T-helper 17 cell (primary cell): ENCODE measurements around the gene SEC14L2. TPM values are rescaled to one million over a fixed set of nuclear protein-coding genes. Genes with fewer than 3 reads are reported as not detected.
"Not testable (repeated sequence)": the region's sequence is repeated elsewhere in the genome, so short reads cannot be mapped to it uniquely, and the experiment has no call there.

ENCODE experiments used
- ATAC-seq: fragments of 150-1000 bp; cut with Tn5 transposase; 2 replicates; pipeline ENCODE4 v1.10.0; 2021; ENCODE audit warnings: mild to moderate bottlenecking, moderate library complexity
- DNase-seq, 3 donors: peaks; one replicate each; pipeline versions ENCODE4 v3.0.0 to v3.0.0-alpha.2; 2020 to 2021
- H3K9me3 ChIP-seq: one replicate; pipeline ENCODE4 v1.7.0; 2013; ENCODE audit warnings: low read length, mild to moderate bottlenecking; ENCODE audit not compliant: control insufficient read depth, poor library complexity, severe bottlenecking
- H3K27ac Mint-ChIP-seq: one replicate; pipeline ENCODE4 v1.8.0; 2022; ENCODE audit warnings: mild to moderate bottlenecking, moderate library complexity, mixed read lengths
- H3K27me3 Mint-ChIP-seq: one replicate; pipeline ENCODE4 v1.8.0; 2022; ENCODE audit warnings: mixed read lengths
- H3K36me3 Mint-ChIP-seq: one replicate; pipeline ENCODE4 v1.8.0; 2022; ENCODE audit warnings: low read depth, mixed read lengths
- H3K4me1 Mint-ChIP-seq: one replicate; pipeline ENCODE4 v1.8.0; 2022; ENCODE audit warnings: mild to moderate bottlenecking, mixed read lengths
- H3K4me3 Mint-ChIP-seq: one replicate; pipeline ENCODE4 v1.8.0; 2022; ENCODE audit warnings: mild to moderate bottlenecking, moderate library complexity, mixed read lengths
- total RNA-seq, 4 donors: library from RNA in 2 of 4; stranded (reverse) in 2 of 4; gene quantifications; one replicate each; pipeline ENCODE4 v1.2.3 and lab custom pipeline; 2022 to 2026

Gene SEC14L2
- total RNA-seq, 2 donors from 2014 or later: 37.2 to 62.6 TPM

DNA sequence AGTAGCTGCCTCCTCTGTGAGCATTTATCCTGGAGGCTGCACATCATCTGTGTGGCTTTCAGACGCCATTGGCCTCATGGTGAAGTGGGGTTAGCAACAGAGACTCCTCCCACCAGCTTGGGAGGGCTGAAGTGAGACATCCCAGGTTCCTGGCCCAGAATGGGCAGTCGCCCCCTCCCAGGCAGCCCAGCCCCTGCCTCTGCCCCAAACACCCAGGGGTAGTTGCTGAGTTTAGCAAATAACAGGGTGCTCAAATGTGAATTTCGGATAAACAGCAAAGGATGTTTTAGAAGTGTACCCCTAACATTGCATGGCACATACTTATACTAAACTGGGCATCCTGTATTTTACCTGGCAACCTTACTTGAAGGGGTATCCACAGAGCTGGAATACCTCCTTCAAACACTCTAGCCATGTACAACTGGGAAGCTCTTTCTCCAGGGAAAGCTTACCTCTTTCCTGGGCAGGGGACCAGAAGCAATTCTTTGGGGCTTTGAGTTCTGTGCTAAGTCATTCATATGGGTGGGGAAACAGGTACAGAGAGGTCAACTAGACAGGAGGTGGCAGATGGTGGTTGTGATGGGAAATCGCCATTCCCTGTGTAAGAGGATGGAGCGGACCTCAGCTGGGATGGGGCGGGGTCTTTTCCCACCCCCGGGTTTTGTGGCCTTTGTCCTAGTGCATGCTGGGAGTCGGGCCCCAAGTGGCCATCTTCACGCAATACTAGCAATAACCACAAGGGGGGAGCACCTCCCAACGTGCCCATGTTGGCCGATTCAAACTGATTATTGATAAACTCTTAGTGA is 48.0 kb downstream of the SEC14L2 start:
- ATAC-seq (peak; percentile 56), DNase-seq (peak in 2 of 3 donors; percentile 29 to 43)
- no peak overlapping the region for H3K27ac Mint-ChIP-seq
- no peak overlapping the region for H3K4me3 Mint-ChIP-seq
- peaks cover 13% of the 10 kb centered on the region for H3K4me1 Mint-ChIP-seq
- H3K36me3 Mint-ChIP-seq: peaks cover 8% of the 10 kb centered on the region
- peaks cover 88% of the 10 kb centered on the region for H3K27me3 Mint-ChIP-seq
- peaks cover 6% of the 10 kb centered on the region for H3K9me3 ChIP-seq

DNA sequence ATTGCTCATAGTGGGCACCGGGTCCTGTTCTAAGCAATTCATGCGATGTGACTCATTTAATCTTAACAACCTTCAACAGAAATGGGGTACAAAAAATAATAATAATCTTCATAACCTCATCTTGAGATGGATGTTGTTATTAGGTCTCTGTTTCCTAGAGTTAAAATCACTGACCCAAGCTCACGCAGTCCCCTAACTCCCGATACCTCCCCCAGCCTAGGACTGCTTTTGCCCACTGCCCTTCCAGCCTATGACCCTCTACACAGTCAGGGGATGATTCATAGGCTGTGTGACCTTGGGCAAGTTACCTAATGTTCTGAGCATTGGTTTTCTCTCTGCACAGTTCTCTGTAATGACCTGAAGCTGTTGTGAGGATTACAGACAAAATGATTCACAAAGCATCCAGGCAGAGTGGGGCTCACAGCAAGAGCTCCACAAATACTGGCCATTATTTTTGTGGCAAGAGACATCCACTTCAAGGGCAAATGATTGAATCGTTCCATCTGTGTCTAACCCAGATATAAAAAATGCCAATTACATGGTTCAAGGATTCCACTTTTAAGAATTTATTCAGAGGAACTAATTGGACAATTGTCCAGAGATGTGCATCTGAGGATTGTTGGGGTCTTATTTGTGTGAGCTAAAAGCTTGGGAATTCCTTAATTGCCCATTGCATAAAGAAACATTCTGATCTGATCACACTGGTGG is 48.8 kb downstream of the SEC14L2 start:
- Mint-ChIP-seq H3K27me3 (peaks cover 84% of the 10 kb centered on the region), H3K36me3 (peaks cover 8% of the 10 kb centered on the region), H3K27ac (no peak overlapping the region), H3K4me1 (peaks cover 11% of the 10 kb centered on the region), H3K4me3 (no peak overlapping the region)
- no peak for ATAC-seq
- no peak for DNase-seq
- peaks cover 6% of the 10 kb centered on the region for H3K9me3 ChIP-seq

DNA sequence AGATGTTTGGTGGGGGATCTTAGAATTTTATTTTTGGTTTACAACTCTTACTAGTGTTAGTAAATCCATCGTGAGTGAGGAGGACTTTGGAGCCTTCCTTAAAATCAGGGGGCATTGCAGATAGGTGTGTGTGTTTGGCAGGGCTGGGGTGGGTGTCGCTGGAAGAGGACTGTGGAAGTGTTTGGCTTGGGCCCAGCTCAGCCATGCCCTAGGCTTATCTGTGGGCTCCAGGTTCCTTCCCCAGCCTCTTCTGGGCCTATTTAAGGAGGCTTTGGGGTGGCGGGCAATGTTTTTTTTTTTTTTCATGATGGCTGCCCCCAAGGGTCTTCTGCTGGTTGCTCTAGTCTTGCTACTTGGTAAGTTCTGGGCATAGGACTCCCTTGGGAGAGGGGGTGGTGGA is 50.8 kb downstream of the SEC14L2 start:
- Mint-ChIP-seq H3K4me3 (no peak overlapping the region), H3K36me3 (peaks cover 6% of the 10 kb centered on the region), H3K4me1 (peaks cover 7% of the 10 kb centered on the region), H3K27ac (no peak overlapping the region), H3K27me3 (peaks cover 78% of the 10 kb centered on the region)
- ATAC-seq: no peak
- peaks cover 3% of the 10 kb centered on the region for H3K9me3 ChIP-seq
- DNase-seq: no peak

DNA sequence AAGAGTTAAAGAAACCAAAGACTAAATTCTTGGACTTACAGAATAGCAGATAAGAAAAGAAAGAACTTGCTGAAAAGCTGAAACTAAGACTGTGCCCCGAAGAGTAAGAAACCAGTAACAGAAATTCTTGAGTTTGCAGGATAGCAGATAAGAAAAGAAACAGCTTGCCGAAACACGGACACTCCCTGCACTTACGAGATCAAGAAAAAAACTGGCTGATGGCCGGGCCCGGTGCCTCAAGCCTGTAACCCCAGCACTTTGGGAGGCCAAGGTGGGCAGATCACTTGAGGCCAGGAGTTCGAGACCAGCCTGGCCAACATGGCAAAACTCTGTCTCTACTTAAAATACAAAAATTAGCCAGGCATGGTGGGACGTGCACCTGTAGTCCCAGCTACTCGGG is 54.7 kb downstream of the SEC14L2 start:
- H3K4me3 Mint-ChIP-seq, H3K27ac Mint-ChIP-seq, H3K9me3 ChIP-seq, ATAC-seq, H3K4me1 Mint-ChIP-seq, H3K36me3 Mint-ChIP-seq, DNase-seq: not testable (repeated sequence)
- peaks cover 54% of the 10 kb centered on the region for H3K27me3 Mint-ChIP-seq

DNA sequence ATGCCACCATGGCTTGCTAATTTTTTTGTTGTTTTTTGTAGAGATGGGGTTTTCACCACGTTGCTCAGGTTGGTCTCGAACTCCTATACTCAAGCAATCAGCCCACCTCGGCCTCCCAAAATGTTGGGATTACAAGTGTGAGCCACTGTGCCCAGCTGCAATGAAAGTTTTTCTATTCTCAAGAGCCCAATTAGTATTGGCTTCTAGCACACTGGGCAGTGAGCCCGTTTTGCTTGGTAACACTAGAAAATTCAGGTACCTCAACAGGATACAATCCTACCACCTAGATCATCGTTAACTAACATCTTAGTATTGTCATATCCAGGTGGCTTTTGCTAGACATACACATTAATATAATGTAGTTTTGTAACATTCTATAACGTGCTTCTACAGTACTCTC is 56.0 kb downstream of the SEC14L2 start:
- DNase-seq (no peak), ATAC-seq (no peak)
- H3K9me3 ChIP-seq: no peaks in the 10 kb centered on the region
- H3K36me3 Mint-ChIP-seq: peaks cover 5% of the 10 kb centered on the region
- H3K4me1 Mint-ChIP-seq: no peaks in the 10 kb centered on the region
- H3K27ac Mint-ChIP-seq: no peak overlapping the region
- H3K27me3 Mint-ChIP-seq: peaks cover 54% of the 10 kb centered on the region
- H3K4me3 Mint-ChIP-seq: no peak overlapping the region

DNA sequence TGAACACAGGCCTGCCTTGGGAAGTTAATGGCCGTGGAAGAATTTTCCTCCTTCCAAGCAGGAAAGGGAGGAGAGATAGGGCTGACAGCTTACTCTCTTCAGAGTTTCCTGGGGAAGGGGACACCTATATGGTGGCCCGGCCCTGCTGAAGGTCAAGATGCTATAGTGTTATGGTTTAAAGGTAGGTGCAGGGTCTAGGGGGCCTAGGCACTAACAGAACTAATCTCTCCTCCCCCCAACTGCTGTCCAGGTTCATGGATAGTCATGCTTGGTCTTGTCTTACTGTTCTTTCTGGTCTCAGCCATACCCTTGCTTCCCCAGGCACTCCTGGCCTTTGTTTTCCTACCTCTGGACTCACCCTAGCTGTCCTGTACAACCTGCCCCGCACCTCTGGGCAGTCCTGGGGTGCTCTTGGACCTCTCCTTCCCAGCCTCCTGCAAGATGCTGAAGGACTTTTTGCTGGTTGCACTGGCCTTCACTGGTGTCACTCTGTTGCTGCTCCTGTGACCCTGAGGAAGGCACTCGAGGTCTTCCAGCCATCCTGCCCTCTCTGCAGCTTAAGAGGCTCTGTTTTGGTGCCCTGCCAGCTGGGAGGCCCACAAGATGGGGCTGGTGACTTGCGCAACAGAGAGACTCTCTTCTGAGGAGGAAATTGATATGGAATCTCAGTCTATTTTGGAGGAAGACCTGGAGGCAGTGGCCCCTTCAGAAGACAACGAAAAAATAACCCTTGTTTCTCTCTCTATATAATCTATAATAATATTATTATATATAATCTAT is 57.1 kb downstream of the SEC14L2 start:
- Mint-ChIP-seq H3K4me1 (no peaks in the 10 kb centered on the region), H3K36me3 (peaks cover 5% of the 10 kb centered on the region), H3K27ac (no peak overlapping the region), H3K4me3 (no peak overlapping the region), H3K27me3 (peaks cover 45% of the 10 kb centered on the region)
- H3K9me3 ChIP-seq: no peaks in the 10 kb centered on the region
- DNase-seq: no peak
- no peak for ATAC-seq

DNA sequence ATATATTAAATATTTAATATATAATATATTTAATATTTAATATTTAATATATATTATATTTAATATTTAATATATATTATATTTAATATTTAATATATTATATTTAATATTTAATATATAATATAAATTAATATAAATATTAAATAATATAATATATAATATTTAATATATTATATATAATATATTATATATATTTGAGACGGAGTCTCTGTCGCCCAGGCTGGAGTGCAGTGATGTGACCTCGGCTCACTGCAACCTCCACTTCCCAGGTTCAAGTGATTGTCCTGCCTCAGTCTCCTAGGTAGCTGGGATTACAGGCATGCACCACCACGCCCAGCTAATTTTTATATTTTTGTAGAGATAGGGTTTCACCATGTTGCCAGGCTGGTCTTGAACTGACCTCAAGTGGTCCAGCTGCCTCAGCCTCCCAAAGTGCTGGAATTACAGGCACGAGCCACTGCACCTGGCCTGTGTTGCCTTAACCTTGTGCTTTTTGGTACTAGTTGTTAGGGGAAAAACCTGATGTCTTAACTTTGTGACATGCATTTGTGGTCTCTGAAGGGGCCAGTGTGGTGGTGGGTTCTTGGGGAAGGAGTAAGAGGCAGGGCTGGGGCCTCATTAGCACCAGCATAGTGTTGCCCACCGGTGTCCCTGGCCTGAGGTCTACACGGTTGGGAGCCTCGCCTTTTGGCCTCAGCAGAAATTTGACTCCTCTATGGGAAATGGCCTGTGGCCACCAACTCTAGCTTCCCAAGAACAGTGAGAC is 58.4 kb downstream of the SEC14L2 start:
- DNase-seq: no peak
- no peaks in the 10 kb centered on the region for H3K9me3 ChIP-seq
- peaks cover 54% of the 10 kb centered on the region for H3K27me3 Mint-ChIP-seq
- no peak overlapping the region for H3K4me3 Mint-ChIP-seq
- no peak overlapping the region for H3K27ac Mint-ChIP-seq
- peaks cover 5% of the 10 kb centered on the region for H3K36me3 Mint-ChIP-seq
- ATAC-seq: no peak
- no peaks in the 10 kb centered on the region for H3K4me1 Mint-ChIP-seq

DNA sequence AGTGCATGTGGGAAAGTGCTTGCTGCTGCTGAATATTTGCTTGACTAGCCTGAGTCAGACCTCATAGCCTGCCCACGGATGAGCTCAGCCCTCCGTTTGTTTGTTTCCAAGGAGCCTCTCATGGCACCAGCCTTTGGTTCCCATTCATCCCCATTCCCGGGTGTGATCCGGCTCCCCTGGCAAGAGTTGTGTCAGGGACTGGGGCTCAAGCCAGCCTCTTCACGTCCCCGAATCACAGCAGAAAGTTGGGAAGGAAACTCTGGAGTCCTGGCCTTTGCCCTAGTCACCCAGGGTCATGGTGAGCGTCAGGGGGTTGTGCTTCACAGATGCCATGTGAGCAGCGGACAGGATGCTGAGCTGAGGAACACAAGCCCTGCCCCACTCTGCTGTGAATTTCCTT is 61.2 kb downstream of the SEC14L2 start:
- peaks cover 5% of the 10 kb centered on the region for H3K36me3 Mint-ChIP-seq
- no peaks in the 10 kb centered on the region for H3K9me3 ChIP-seq
- H3K4me1 Mint-ChIP-seq: no peaks in the 10 kb centered on the region
- no peak overlapping the region for H3K4me3 Mint-ChIP-seq
- no peak for DNase-seq
- no peak overlapping the region for H3K27ac Mint-ChIP-seq
- ATAC-seq: no peak
- H3K27me3 Mint-ChIP-seq: peaks cover 44% of the 10 kb centered on the region

DNA sequence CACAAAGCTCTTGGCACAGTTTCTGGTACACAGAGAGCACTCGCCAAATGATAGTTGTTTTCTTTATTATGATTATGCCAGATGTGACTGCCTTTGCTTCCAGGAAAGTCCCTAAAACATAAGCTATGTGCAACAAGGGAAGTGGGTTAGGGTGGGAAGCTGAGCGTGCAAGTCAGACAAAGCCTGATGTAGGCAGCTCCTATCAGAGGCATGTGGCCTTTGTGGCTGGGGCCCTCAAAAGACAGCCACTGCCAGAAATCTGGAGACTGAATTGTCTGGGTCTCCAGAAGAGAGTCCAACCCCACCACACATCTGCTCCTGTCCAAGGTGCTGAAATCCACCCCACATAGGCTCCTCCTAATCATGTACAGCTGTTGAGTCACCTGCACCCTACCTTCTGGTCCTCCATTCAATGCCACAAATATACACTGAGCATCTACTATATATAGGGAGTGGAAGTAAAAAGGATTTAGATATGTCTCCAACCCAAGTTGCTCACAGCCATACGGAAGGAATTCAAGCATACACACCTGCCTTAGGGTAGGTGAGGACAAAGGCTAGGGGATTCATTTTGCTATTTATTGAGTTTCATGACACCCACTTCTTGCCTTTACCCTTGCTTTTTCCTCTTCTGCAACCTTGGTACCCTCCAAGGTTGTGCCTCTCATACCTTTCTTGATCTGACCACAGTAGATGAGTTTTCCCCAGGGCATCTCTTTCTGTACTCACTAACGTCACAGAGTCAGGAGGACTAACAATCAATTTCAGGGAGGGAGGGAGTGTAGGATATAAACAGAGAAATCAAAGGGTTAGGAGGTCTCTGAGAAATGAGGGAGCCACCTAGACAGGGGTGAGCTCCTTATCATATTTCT is 62.6 kb downstream of the SEC14L2 start:
- ATAC-seq (peak; percentile 81), DNase-seq (no peak)
- Mint-ChIP-seq H3K4me1 (no peaks in the 10 kb centered on the region), H3K27ac (no peak overlapping the region), H3K4me3 (no peak overlapping the region), H3K36me3 (peaks cover 5% of the 10 kb centered on the region), H3K27me3 (peaks cover 38% of the 10 kb centered on the region)
- no peaks in the 10 kb centered on the region for H3K9me3 ChIP-seq

DNA sequence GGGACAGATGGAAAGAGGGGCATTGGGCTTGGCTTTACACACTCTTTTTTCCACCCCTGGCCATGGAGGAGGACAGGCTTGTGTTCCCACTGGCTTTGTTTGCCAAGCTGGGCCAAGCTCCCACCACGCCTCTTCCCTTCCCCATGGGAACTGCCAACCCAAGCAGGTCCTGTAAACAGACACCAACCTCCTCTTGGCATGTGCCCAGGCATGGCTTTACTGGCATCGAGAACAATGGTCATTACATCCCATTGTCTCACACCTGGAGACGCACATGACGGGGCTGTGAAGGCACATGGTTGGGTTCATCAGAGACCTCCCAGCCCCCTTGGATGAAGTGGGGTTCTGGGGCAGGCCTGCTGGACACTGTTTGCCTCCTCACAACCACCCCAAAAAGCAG is 63.3 kb downstream of the SEC14L2 start:
- H3K36me3 Mint-ChIP-seq: peaks cover 5% of the 10 kb centered on the region
- DNase-seq: no peak
- no peak overlapping the region for H3K27ac Mint-ChIP-seq
- ATAC-seq: no peak
- H3K9me3 ChIP-seq: no peaks in the 10 kb centered on the region
- H3K4me3 Mint-ChIP-seq: no peak overlapping the region
- no peaks in the 10 kb centered on the region for H3K4me1 Mint-ChIP-seq
- H3K27me3 Mint-ChIP-seq: peaks cover 38% of the 10 kb centered on the region

DNA sequence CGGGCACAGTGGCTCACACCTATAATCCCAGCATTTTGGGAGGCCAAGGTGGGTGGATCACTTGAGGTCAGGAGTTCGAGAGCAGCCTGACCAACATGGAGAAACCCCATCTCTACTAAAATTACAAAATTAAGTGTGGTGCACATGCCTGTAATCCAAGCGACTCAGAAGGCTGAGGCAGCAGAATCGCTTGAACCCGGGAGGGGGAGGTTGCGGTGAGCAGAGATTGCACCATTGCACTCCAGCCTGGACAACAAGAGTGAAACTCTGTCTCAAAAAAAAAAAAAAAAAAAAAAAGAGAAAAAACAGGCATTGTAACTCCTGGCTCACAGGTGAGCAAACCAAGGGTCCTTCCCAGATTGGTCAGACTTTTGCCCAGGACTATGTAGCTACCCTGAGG is 63.7 kb downstream of the SEC14L2 start:
- not testable (repeated sequence) for H3K9me3 ChIP-seq, DNase-seq, H3K27ac Mint-ChIP-seq, ATAC-seq, H3K4me3 Mint-ChIP-seq, H3K4me1 Mint-ChIP-seq, H3K36me3 Mint-ChIP-seq
- peaks cover 39% of the 10 kb centered on the region for H3K27me3 Mint-ChIP-seq

DNA sequence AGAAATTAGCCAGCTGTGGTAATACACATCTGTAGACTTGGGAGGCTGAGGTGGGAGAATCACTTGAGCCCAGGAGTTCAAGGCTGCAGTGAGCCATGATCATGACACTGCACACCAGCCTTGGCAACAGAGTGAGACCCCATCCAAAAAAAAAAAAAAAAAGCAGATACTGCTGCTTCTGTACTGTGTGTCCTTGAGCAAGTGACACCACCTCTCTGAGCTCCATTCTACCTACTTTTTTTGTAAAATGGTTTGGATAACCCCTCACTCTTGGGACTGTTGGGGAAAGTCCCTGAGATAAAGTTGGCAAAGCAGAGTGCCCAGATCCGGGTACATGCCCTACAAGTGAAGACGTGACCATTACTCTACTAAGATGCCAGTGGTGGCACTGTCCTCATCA is 72.3 kb downstream of the SEC14L2 start:
- DNase-seq (no peak), ATAC-seq (no peak)
- Mint-ChIP-seq H3K36me3 (peaks cover 6% of the 10 kb centered on the region), H3K4me3 (no peak overlapping the region), H3K4me1 (peaks cover 6% of the 10 kb centered on the region), H3K27ac (no peak overlapping the region), H3K27me3 (peaks cover 11% of the 10 kb centered on the region)
- no peaks in the 10 kb centered on the region for H3K9me3 ChIP-seq
